Left lung (tissue), 10 donors: ENCODE results near the gene MN1. TPM values are rescaled to one million over a fixed set of nuclear protein-coding genes. Genes with fewer than 3 reads are reported as not detected.

Experiments
- ATAC-seq: fragments of 200-7000 bp; cut with Tn5 transposase; one replicate; pipeline ENCODE4 v1.9.1; 2020; ENCODE audit warnings: moderate library complexity
- DNase-seq, 4 donors: peaks; one replicate each; pipeline ENCODE4 v3.0.0-alpha.2; 2013 to 2020
- H3K27ac ChIP-seq, 2 donors: fragments of 200-600 bp; sonication (generic) in 1 of 2; one replicate each; pipeline versions ENCODE4 v1.5.0 to v1.8.0; 2020 to 2021
- H3K27me3 ChIP-seq, 2 donors: fragments of 200-600 bp; sonication (generic) in 1 of 2; one replicate each; pipeline versions ENCODE4 v1.5.0 to v1.8.0; 2020 to 2021
- H3K36me3 ChIP-seq, 2 donors: fragments of 200-600 bp; sonication (generic) in 1 of 2; one replicate each; pipeline versions ENCODE4 v1.5.0 to v1.8.0; 2020 to 2021
- H3K4me1 ChIP-seq, 2 donors: fragments of 200-600 bp; one replicate each; pipeline ENCODE4 v1.8.0; 2021
- H3K4me3 ChIP-seq, 2 donors: fragments of 200-600 bp; sonication (generic) in 1 of 2; one replicate each; pipeline versions ENCODE4 v1.5.0 to v1.8.0; 2020 to 2021; ENCODE audit warnings: mild to moderate bottlenecking in 1 of 2
- H3K9me3 ChIP-seq, 2 donors: fragments of 200-600 bp; sonication (generic) in 1 of 2; one replicate each; pipeline versions ENCODE4 v1.5.0 to v1.8.0; 2020 to 2021
- intact Hi-C, 2 donors: fragments of 100-400 bp; cut with DNase I; formaldehyde crosslinking; loops; one replicate each; pipeline versions ENCODE4 v1.11.2 to v1.14.2; 2022
- polyA plus RNA-seq, 6 donors: library from polyadenylated mRNA; unstranded; fragments of 120-200 nt; gene quantifications; one replicate each; pipeline ENCODE4 v1.2.1, GENCODE V29; 2013; ENCODE audit not compliant: insufficient read length in 6 of 6
- total RNA-seq, 2 donors: library from RNA; stranded (reverse); fragmentation: NEBNext Ultra II Directional; extraction: Animal tissue kit (Norgen Biotek cat#: 25700); gene quantifications; one replicate each; pipeline ENCODE4 v1.2.1, GENCODE V29; 2021
- TF ChIP-seq, protein P1 (sequence below), 2 donors: fragments of 200-600 bp; sonication (generic) in 1 of 2; IDR thresholded peaks; one replicate each; pipeline versions ENCODE4 v1.5.0 to v1.8.0; 2021; ENCODE audit warnings: antibody characterized with exemption in 2 of 2
- donor health status: DM: no; HTN: yes; CAD: no.
- donor health status: DM: no; HTN: no; CAD: no.

MN1 gene
- total and polyA plus RNA-seq, 8 donors = 1.9 to 7.4 (median 3.3) TPM

DNA sequence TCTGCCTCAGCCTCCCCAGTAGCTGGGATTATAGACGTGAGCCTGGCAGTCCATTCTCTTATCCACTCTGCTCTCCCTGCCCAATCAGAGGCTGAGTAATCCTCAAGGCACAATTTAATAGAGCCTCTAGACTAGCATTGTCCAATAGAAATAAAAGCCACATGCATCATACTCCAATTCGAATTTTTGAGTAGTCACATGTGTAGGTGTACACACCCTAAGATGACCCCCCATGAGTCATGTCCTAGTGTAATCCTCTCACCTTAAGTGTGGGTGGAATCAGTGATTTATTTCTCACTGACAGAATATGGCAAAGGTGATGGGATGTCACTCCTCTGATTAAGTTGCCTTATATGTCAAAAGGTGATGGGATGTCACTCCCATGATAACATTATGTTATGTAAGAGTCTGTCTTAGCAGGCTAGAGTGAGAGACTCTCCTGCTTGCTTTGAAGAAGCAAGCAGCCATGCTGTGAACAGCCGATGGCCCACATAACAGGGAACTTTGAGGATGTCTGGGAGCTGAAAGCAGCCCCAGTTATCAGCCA is 61.3 kb downstream of the MN1 start:
- Histone ChIP-seq H3K36me3 (no peaks in the 10 kb centered on the region), H3K27me3 (no peaks in the 10 kb centered on the region), H3K9me3 (peaks cover 0 to 8% of the 10 kb centered on the region in 2 donors), H3K4me3 (no peak overlapping the region), H3K4me1 (no peaks in the 10 kb centered on the region), H3K27ac (no peak overlapping the region)
- DNase-seq (no peak), ATAC-seq (no peak)
- intact Hi-C loops = no loop called here
- TF ChIP-seq, protein P1, sequence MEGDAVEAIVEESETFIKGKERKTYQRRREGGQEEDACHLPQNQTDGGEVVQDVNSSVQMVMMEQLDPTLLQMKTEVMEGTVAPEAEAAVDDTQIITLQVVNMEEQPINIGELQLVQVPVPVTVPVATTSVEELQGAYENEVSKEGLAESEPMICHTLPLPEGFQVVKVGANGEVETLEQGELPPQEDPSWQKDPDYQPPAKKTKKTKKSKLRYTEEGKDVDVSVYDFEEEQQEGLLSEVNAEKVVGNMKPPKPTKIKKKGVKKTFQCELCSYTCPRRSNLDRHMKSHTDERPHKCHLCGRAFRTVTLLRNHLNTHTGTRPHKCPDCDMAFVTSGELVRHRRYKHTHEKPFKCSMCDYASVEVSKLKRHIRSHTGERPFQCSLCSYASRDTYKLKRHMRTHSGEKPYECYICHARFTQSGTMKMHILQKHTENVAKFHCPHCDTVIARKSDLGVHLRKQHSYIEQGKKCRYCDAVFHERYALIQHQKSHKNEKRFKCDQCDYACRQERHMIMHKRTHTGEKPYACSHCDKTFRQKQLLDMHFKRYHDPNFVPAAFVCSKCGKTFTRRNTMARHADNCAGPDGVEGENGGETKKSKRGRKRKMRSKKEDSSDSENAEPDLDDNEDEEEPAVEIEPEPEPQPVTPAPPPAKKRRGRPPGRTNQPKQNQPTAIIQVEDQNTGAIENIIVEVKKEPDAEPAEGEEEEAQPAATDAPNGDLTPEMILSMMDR (IDR thresholded peaks at IDR 0.05) = no peak

DNA sequence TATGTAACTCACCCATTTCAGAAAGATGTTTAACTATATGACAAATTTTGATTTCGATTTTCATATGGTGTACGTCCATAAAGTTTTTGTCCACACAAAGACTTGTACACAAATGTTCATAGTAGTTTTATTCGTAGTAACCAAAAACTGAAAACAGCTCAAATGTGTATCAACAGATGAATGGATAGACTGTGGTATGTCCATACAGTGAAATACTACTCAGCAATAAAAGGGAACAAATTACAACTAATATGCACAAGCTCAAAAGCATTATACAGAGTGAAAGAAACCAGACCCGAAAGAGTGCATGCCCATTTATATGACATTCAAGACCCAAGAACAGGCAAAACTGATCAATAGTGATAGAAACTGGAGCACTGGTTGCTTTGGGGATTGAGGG is 64.0 kb downstream of the MN1 start:
- Histone ChIP-seq H3K27ac (no peak overlapping the region), H3K36me3 (no peaks in the 10 kb centered on the region), H3K9me3 (peaks cover 0 to 8% of the 10 kb centered on the region in 2 donors), H3K4me1 (no peaks in the 10 kb centered on the region), H3K27me3 (no peaks in the 10 kb centered on the region), H3K4me3 (no peak overlapping the region)
- no peak for ATAC-seq
- DNase-seq = no peak
- intact Hi-C loops = no loop called here
- TF ChIP-seq, protein P1 (IDR thresholded peaks at IDR 0.05) = no peak

DNA sequence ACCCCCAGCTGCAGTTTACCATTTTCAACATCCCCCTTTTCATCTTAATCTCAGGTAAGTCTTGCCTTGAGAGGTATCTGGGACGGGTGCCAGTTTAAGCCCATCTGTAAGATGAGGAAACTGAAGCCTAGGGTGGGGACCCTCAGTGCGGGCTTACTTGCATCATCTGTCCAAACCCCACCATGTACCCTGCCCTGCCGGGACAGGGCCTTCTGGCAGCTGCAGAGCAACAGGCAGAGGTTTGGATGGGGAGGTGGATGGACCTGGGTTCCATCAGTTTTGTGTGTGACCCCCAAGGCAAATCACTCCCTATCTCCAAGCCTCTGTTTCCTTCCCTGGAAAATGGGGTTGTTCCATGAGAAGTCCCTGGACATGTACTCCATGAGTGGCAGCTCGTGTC is 67.5 kb downstream of the MN1 start:
- H3K9me3 ChIP-seq = peaks cover 0 to 8% of the 10 kb centered on the region in 2 donors
- no peak for DNase-seq
- no peaks in the 10 kb centered on the region for H3K27me3 ChIP-seq
- H3K4me3 ChIP-seq = no peak overlapping the region
- H3K27ac ChIP-seq = no peak overlapping the region
- TF ChIP-seq, protein P1 (IDR thresholded peaks at IDR 0.05) = no peak
- intact Hi-C loops = no loop called here
- ATAC-seq = no peak
- no peaks in the 10 kb centered on the region for H3K4me1 ChIP-seq
- H3K36me3 ChIP-seq = no peaks in the 10 kb centered on the region

DNA sequence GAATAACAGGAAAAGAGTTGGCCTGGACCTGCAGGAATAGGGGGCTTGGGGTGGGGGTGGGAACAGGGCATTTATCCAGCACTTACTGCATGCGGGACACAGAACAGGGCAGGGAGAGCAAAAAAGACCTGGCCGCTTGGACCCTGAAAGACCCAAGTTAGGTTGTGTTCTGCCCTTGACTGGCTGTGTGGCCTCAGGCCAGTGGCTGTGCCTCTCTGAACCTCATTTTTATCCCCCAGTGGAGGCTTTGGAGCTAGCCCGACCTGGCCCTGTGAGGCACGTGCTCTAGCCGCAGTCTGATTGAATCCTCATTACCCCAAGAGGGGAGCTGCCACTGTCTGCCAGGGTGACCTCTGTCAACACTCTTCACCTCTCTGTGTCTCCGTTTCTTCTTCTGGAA is 68.7 kb downstream of the MN1 start:
- TF ChIP-seq, protein P1 (IDR thresholded peaks at IDR 0.05) = no peak
- Histone ChIP-seq H3K9me3 (peaks cover 0 to 7% of the 10 kb centered on the region in 2 donors), H3K4me1 (no peaks in the 10 kb centered on the region), H3K27ac (no peak overlapping the region), H3K36me3 (no peaks in the 10 kb centered on the region), H3K27me3 (no peaks in the 10 kb centered on the region), H3K4me3 (no peak overlapping the region)
- ATAC-seq (no peak), DNase-seq (no peak)
- intact Hi-C loops = no loop called here

DNA sequence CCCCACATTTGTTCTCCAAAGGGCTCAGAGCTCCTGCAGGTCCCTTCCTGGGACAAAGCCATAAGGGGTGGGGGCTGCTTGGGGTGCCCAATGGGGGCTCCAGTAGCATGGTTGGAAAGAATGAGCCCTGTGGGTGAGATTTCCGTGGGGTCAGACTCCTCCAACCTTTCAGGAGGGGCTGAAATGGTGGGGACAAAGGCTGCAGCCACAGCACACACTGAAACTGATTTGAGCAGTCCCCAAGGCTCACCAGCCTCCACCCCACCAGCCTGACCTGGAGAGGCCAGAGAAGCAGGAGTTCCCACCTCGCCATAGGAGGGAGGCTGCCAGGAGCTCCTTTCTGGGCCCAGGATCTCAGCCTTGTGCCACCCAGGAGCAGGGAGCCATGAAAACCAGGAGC is 69.2 kb downstream of the MN1 start:
- DNase-seq = no peak
- H3K9me3 ChIP-seq = peaks cover 0 to 3% of the 10 kb centered on the region in 2 donors
- no peaks in the 10 kb centered on the region for H3K27me3 ChIP-seq
- no peaks in the 10 kb centered on the region for H3K4me1 ChIP-seq
- no peak overlapping the region for H3K27ac ChIP-seq
- H3K36me3 ChIP-seq = no peaks in the 10 kb centered on the region
- intact Hi-C loops = no loop called here
- TF ChIP-seq, protein P1 (IDR thresholded peaks at IDR 0.05) = no peak
- ATAC-seq = no peak
- H3K4me3 ChIP-seq = no peak overlapping the region
